AG09319 (cell line): ENCODE measurements around the gene FRMPD1.
"Not testable (repeated sequence)": the region's sequence is repeated elsewhere in the genome, so short reads cannot be mapped to it uniquely, and the experiment has no call there.

Experiments used
- DNase-seq: peaks from one replicate; pipeline ENCODE4 v3.0.0-alpha.2; 2010; ENCODE audit warnings: low read depth; ENCODE audit errors: extremely low read depth
- CTCF ChIP-seq: IDR thresholded peaks from 2 replicates; pipeline ENCODE4 v1.5.1; 2011; ENCODE audit warnings: low read depth, mild to moderate bottlenecking, inconsistent platforms, low read length, moderate library complexity

Gene FRMPD1

GRCh38 chr9:37650873-37651768, at the start of gene FRMPD1:
Gene FRMPD1, plus strand, starts transcription at chr9:37650954. Its CDS starts 41,688 bp downstream, at chr9:37692642.
- TF ChIP-seq CTCF: no peak
- DNase-seq: no peak

- not testable (repeated sequence) for DNase-seq
Measured at GRCh38 chr9:37602061-37602460, 48.7 kb upstream of the FRMPD1 start.

GRCh38 chr9:37602817-37603216, 47.9 kb upstream of the FRMPD1 start:
- DNase-seq: no peak
- no peak for TF ChIP-seq CTCF

GRCh38 chr9:37604296-37604695, 46.5 kb upstream of the FRMPD1 start:
- TF ChIP-seq CTCF: no peak
- no peak for DNase-seq

- no peak for TF ChIP-seq CTCF
- no peak for DNase-seq
Measured at GRCh38 chr9:37608250-37608649, 42.5 kb upstream of the FRMPD1 start.

GRCh38 chr9:37609735-37610397, 40.9 kb upstream of the FRMPD1 start:
- no peak for TF ChIP-seq CTCF
- DNase-seq: no peak

- TF ChIP-seq CTCF: no peak
Measured at GRCh38 chr9:37611014-37611413, 39.7 kb upstream of the FRMPD1 start.

More at GRCh38 chr9:37611014-37611413, 39.7 kb upstream of the FRMPD1 start:
- no peak for DNase-seq
